ENCODE results near the gene CDK5RAP1. TPM values are rescaled to one million over a fixed set of nuclear protein-coding genes. Genes with fewer than 3 reads are reported as not detected.

The CDK5RAP1 gene
- total and polyA plus RNA-seq, 2 donors (not counting 3 experiments of a cell fraction or from before 2014, with no cell fraction given) = 30.8 to 36.5 TPM

- H2AFZ ChIP-seq (ENCODE audit: low read depth, low read length) = no peak overlapping the region
- H3K36me3 ChIP-seq (ENCODE audit: control insufficient read depth in 2 of 2, extremely low read depth in 1 of 2, insufficient read depth in 2 of 2, low read length in 2 of 2) = no peaks in the 10 kb centered on the region
- no peak overlapping the region for H3K4me3 ChIP-seq (replicated peaks in 1 of 3; ENCODE audit: insufficient read depth in 1 of 3, low read depth in 1 of 3, low read length in 3 of 3)
- no TSS peak for BruUV-seq (replicated peaks)
- TF ChIP-seq, protein P1, sequence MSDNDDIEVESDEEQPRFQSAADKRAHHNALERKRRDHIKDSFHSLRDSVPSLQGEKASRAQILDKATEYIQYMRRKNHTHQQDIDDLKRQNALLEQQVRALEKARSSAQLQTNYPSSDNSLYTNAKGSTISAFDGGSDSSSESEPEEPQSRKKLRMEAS (IDR thresholded peaks at IDR 0.05; ENCODE audit: insufficient read depth, insufficient read length) = no peak
- TF ChIP-seq MYC (IDR thresholded peaks at IDR 0.05; ENCODE audit: low read depth, low read length) = no peak
- no peak for TF ChIP-seq POLR2A (IDR thresholded peaks at IDR 0.05; ENCODE audit: low read depth, low read length)
- TF ChIP-seq JUN (IDR thresholded peaks at IDR 0.05; ENCODE audit: borderline replicate concordance, insufficient read depth, insufficient read length, low read depth) = no peak
- TF ChIP-seq CTCF (IDR thresholded peaks at IDR 0.05; ENCODE audit: extremely low read depth in 1 of 2, insufficient read depth in 1 of 2, low read depth in 1 of 2, low read length in 2 of 2) = no peak
- no peak for TF ChIP-seq POLR2AphosphoS5 (IDR thresholded peaks at IDR 0.05; ENCODE audit: insufficient read depth, low read depth, low read length)
- FAIRE-seq (no peak), DNase-seq (ENCODE audit: low read depth, low spot score) (no peak)
- POLR2A ChIA-PET = no interaction called here
- H3K27me3 ChIP-seq (ENCODE audit: control insufficient read depth in 2 of 2, insufficient read depth in 2 of 2, low read length in 2 of 2) = no peaks in the 10 kb centered on the region
- H3K79me2 ChIP-seq (ENCODE audit: control insufficient read depth, insufficient read depth, low read length) = no peaks in the 10 kb centered on the region
- intact Hi-C loops (cut with micrococcal nuclease) (no loop called here), dilution Hi-C loops (cut with MboI; ENCODE audit: extremely low pct_ligation_motif_present, low sequenced_read_pairs) (no loop called here)
- no peaks in the 10 kb centered on the region for H3K9me1 ChIP-seq (replicated peaks; ENCODE audit: control insufficient read depth, extremely low read depth, insufficient read depth, low read length)
- H3K9me3 ChIP-seq (replicated peaks; ENCODE audit: control insufficient read depth, insufficient read depth, low read length) = no peaks in the 10 kb centered on the region
- H3K4me2 ChIP-seq (ENCODE audit: insufficient read depth, low read length) = no peak overlapping the region
- no peak overlapping the region for H3K9ac ChIP-seq (replicated peaks; ENCODE audit: extremely low read depth, insufficient read depth, low read length)
- H4K20me1 ChIP-seq (replicated peaks; ENCODE audit: control insufficient read depth, extremely low read depth, insufficient read depth, low read length) = no peaks in the 10 kb centered on the region
- no peak overlapping the region for H3K27ac ChIP-seq (ENCODE audit: insufficient read depth, low read depth, low read length)
- CTCF ChIA-PET = no interaction called here
- no peaks in the 10 kb centered on the region for H3K4me1 ChIP-seq (ENCODE audit: control insufficient read depth, extremely low read depth, insufficient read depth, low read length)
These were observed 48.3 kb downstream of the CDK5RAP1 start for GRCh38 chr20:33353013-33353402.

All from endothelial cell of umbilical vein (primary cell).